Testis (tissue), 2 donors: ENCODE data around the gene MACROD2.

Experiments
- POLR2A ChIP-seq: fragments of 450-650 bp; IDR thresholded peaks from one replicate; pipeline ENCODE4 v1.6.1; 2017; ENCODE audit warnings: antibody characterized with exemption, mild to moderate bottlenecking, moderate library complexity
- TF ChIP-seq, protein P1 (sequence below), 3 experiments: fragments of 450-650 bp in 2 of 3; fragments of 200-600 bp in 1 of 3; sonication (generic) in 1 of 3; IDR thresholded peaks; one replicate each; pipeline ENCODE4 v1.5.1; 2016 to 2019; ENCODE audit warnings: antibody characterized with exemption in 3 of 3, mild to moderate bottlenecking in 2 of 3, moderate library complexity in 1 of 3

- TF ChIP-seq, protein P1, sequence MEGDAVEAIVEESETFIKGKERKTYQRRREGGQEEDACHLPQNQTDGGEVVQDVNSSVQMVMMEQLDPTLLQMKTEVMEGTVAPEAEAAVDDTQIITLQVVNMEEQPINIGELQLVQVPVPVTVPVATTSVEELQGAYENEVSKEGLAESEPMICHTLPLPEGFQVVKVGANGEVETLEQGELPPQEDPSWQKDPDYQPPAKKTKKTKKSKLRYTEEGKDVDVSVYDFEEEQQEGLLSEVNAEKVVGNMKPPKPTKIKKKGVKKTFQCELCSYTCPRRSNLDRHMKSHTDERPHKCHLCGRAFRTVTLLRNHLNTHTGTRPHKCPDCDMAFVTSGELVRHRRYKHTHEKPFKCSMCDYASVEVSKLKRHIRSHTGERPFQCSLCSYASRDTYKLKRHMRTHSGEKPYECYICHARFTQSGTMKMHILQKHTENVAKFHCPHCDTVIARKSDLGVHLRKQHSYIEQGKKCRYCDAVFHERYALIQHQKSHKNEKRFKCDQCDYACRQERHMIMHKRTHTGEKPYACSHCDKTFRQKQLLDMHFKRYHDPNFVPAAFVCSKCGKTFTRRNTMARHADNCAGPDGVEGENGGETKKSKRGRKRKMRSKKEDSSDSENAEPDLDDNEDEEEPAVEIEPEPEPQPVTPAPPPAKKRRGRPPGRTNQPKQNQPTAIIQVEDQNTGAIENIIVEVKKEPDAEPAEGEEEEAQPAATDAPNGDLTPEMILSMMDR (IDR thresholded peaks at IDR 0.05): no peak
- no peak for TF ChIP-seq POLR2A
These were observed 315.8 kb downstream of the MACROD2 start for GRCh38 chr20:14310977-14311627.
